AG09309 (cell line): ENCODE results near the gene NOC2L.

ENCODE experiments used
- DNase-seq: peaks from one replicate; pipeline ENCODE4 v3.0.0-alpha.2; 2010; ENCODE audit warnings: low read depth
- H3K4me3 ChIP-seq: 2 replicates; pipeline ENCODE4 v1.5.1; 2011; ENCODE audit warnings: mild to moderate bottlenecking, low read depth, low read length, moderate library complexity; ENCODE audit not compliant: control insufficient read depth
- TF ChIP-seq, protein P1 (sequence below): IDR thresholded peaks from 2 replicates; pipeline ENCODE4 v1.5.1; 2011; ENCODE audit warnings: mild to moderate bottlenecking, low read depth, low read length, inconsistent platforms; ENCODE audit not compliant: insufficient read depth, control insufficient read depth; ENCODE audit errors: missing control alignments

Gene NOC2L

DNA sequence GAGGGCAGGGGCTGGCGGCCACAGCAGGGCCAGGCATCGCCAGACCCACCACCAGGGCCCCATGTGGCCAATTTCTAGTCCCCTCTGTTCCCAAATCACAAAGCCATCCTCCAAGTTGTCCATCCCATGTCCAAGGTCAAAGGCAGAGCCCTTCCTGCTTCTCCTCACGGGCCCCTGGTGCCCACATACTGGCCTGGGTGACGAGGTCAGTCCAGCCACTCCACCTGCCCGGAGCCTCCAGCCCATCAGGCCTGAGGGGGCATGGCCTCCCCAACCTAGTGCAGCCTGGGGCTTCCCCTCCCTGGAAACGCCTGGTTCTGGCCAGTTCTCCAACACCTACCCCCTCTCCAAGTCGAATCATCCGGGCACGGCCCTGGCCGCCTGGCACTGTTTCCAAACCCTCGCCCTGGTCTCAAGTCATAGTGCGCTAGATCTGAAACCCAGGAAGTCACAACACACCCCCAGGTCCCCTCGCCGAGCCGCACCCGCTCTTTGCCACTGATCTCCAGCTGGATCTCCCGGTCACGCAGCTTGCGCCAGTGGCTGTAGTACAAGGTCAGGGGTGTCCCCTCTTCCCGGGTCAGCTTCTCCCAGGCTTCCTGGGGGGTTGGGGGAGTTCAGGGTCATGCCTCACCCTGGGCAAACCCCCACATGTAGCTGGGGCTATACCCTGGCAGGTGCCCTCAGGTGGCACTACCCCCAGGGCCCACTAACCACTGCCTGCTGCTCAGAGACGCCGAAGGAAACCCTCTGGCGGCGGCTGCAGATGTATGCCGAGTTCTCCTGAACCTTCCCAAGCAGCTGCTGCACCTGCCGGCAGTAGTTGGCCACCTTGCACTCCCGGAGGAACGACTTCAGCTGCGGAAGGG, 13.1 kb downstream of the NOC2L start:
- DNase-seq = no peak
- TF ChIP-seq, protein P1, sequence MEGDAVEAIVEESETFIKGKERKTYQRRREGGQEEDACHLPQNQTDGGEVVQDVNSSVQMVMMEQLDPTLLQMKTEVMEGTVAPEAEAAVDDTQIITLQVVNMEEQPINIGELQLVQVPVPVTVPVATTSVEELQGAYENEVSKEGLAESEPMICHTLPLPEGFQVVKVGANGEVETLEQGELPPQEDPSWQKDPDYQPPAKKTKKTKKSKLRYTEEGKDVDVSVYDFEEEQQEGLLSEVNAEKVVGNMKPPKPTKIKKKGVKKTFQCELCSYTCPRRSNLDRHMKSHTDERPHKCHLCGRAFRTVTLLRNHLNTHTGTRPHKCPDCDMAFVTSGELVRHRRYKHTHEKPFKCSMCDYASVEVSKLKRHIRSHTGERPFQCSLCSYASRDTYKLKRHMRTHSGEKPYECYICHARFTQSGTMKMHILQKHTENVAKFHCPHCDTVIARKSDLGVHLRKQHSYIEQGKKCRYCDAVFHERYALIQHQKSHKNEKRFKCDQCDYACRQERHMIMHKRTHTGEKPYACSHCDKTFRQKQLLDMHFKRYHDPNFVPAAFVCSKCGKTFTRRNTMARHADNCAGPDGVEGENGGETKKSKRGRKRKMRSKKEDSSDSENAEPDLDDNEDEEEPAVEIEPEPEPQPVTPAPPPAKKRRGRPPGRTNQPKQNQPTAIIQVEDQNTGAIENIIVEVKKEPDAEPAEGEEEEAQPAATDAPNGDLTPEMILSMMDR = no peak
- H3K4me3 ChIP-seq = no peak overlapping the region

DNA sequence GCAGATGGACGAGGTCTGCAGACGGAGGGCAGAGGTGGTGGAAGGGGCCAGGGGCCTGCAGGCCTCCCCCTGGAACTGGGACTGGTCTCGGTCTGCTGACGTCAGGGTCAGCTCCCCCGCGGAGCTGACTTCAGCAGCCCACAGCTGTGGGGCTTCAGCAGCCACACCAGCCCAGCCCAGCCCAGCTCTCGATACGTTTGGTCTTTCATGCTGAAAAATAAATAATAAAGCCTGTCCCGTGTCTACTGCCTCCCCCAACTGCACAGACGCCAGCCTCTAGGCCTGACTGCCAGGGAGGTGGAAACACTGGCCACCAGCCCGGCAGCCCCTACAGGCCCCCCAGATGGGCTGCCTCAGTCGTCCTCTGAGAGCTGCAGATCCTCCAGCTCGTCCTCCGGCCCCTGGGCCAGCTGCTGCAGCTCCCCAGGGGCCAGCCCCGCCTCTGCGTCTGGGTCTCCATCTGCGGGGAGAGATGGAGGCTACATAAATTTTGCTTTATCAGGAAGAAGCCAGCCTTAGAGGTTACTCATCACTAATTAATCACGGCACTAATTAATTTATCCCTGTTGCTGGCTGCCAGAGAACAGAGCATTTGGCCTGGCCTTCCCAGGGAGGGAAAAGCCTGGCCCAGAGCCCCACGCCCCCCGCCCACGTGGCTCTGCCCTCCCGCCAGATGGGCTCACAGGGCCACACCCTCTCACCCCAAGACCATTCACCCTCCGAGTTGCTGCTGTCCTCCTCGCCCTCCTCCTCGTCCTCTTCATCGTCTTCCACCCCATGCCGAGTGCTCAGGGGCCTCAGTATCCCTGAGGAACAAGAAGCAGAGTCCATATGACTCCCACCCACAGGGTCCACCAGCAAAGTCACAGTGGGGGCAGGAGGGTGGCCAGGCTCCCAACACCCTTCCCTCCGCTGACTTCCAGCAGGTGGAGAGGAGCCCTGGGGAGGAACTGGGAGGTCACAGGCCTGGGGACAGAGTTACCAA, 14.4 kb downstream of the NOC2L start:
- H3K4me3 ChIP-seq = no peak overlapping the region
- DNase-seq = no peak
- TF ChIP-seq, protein P1 = no peak

DNA sequence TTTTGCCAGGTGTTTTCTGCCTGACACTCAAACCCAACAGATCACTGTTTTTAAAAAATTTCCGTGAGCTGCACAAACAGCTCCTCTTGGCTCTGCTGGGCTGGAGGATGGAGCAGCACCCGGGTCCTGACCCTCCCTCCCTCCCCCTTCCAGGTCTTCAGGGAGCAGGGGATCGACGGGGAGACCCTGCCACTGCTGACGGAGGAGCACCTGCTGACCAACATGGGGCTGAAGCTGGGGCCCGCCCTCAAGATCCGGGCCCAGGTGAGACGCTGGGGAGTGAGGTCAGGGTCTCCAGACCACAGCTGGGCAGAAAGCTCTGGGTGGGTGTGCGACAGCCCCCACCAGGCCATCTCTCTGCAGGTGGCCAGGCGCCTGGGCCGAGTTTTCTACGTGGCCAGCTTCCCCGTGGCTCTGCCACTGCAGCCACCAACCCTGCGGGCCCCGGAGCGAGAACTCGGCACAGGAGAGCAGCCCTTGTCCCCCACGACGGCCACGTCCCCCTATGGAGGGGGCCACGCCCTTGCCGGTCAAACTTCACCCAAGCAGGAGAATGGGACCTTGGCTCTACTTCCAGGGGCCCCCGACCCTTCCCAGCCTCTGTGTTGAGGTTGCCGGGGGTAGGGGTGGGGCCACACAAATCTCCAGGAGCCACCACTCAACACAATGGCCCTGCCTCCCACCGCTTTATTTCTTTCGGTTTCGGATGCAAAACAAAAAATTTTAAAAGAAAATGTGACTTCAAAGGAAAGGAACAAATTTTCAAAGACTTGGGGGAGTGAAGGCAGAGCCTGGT, 15.3 kb downstream of the NOC2L start:
- TF ChIP-seq, protein P1 = no peak
- H3K4me3 ChIP-seq = no peak overlapping the region
- no peak for DNase-seq

DNA sequence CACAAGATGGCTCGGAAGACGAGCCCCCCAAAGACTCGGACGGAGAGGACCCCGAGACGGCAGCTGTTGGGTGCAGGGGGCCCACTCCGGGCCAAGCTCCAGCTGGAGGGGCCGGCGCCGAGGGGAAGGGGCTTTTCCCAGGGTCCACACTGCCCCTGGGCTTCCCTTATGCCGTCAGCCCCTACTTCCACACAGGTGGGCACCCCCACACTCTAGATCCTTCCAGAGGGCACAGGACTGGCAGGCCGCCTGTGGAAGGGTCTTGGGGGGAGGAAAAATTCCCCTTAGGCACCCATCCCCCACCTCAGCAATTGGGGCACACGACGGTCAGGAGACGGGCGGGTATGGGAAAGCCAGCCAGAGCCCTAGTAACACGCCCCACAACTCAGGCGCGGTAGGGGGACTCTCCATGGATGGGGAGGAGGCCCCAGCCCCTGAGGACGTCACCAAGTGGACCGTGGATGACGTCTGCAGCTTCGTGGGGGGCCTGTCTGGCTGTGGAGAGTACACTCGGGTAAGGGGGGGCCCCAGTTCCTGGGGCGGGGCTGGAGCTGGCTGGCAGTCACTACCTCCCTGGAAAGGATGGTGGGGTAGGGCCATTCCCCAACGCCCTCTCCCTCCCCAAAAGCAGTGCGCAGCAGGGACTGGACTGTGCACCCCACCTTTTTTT, 16.1 kb downstream of the NOC2L start:
- TF ChIP-seq, protein P1 = no peak
- H3K4me3 ChIP-seq = peak overlapping the region; percentile 9
- DNase-seq = no peak

DNA sequence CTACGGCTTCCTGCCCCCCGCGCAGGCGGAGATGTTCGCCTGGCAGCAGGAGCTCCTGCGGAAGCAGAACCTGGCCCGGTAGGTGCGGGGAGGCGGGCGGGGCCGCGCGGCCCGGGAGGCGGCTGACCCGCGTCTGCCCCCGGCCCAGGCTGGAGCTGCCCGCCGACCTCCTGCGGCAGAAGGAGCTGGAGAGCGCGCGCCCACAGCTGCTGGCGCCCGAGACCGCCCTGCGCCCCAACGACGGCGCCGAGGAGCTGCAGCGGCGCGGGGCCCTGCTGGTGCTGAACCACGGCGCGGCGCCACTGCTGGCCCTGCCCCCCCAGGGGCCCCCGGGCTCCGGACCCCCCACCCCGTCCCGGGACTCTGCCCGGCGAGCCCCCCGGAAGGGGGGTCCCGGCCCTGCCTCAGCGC, 16.6 kb downstream of the NOC2L start:
- TF ChIP-seq, protein P1 = no peak
- no peak for DNase-seq
- H3K4me3 ChIP-seq = peak overlapping the region; percentile 42
